Measurements from ENCODE around the gene CBFA2T3.

DNA sequence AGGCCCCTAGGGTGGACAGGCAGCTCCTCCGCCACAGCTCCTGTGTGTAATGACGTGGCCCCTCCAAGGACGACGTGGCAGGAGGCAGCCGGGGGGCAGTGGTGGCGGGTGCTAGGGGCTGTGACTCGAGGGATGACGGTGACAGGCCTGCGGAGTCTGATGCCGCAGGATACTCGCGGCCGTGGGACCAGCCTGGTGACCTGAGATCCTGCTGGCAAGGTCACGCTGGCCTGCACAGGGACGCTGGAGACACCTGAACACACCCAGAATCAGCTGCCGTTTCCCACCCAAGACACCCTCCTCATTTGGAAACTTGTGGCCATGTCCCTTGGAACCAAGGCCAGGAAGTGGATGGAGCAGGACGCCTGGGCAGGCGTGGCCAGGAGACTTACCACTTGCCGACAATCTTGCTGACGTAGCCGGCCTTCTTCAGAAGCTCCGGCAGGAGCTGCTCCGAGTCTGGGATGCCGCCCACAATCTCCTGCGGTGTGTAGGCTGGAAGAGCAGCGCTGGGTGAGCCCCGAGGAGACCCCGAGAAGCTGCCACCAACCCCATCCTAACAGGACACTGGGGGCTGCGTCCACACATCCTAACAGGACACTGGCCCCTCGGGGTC is 136.3 kb downstream of the CBFA2T3 start:
- TF ChIP-seq, protein P1, sequence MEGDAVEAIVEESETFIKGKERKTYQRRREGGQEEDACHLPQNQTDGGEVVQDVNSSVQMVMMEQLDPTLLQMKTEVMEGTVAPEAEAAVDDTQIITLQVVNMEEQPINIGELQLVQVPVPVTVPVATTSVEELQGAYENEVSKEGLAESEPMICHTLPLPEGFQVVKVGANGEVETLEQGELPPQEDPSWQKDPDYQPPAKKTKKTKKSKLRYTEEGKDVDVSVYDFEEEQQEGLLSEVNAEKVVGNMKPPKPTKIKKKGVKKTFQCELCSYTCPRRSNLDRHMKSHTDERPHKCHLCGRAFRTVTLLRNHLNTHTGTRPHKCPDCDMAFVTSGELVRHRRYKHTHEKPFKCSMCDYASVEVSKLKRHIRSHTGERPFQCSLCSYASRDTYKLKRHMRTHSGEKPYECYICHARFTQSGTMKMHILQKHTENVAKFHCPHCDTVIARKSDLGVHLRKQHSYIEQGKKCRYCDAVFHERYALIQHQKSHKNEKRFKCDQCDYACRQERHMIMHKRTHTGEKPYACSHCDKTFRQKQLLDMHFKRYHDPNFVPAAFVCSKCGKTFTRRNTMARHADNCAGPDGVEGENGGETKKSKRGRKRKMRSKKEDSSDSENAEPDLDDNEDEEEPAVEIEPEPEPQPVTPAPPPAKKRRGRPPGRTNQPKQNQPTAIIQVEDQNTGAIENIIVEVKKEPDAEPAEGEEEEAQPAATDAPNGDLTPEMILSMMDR (IDR thresholded peaks at IDR 0.05), result no peak
- TF ChIP-seq POLR2A (IDR thresholded peaks at IDR 0.05), result no peak
- no peak for TF ChIP-seq EP300 (IDR thresholded peaks at IDR 0.05)

Data from gastroesophageal sphincter (tissue), 3 donors.